Choroid plexus epithelial cell (primary cell): ENCODE data around the gene AGPAT2.

Source experiments
- DNase-seq: peaks from one replicate; pipeline ENCODE4 v3.0.0-alpha.2; 2010; ENCODE audit warnings: low read depth
- H3K4me3 ChIP-seq: 2 replicates; pipeline ENCODE4 v1.5.1; 2011; ENCODE audit warnings: low read depth, mild to moderate bottlenecking, control low read depth, low read length, moderate library complexity
- TF ChIP-seq, protein P1 (sequence below): conservative IDR thresholded peaks from 2 replicates; pipeline ENCODE4 v1.5.1; 2011; ENCODE audit warnings: low read depth, mild to moderate bottlenecking, control low read depth, inconsistent platforms, low read length, moderate library complexity

Gene AGPAT2

DNA sequence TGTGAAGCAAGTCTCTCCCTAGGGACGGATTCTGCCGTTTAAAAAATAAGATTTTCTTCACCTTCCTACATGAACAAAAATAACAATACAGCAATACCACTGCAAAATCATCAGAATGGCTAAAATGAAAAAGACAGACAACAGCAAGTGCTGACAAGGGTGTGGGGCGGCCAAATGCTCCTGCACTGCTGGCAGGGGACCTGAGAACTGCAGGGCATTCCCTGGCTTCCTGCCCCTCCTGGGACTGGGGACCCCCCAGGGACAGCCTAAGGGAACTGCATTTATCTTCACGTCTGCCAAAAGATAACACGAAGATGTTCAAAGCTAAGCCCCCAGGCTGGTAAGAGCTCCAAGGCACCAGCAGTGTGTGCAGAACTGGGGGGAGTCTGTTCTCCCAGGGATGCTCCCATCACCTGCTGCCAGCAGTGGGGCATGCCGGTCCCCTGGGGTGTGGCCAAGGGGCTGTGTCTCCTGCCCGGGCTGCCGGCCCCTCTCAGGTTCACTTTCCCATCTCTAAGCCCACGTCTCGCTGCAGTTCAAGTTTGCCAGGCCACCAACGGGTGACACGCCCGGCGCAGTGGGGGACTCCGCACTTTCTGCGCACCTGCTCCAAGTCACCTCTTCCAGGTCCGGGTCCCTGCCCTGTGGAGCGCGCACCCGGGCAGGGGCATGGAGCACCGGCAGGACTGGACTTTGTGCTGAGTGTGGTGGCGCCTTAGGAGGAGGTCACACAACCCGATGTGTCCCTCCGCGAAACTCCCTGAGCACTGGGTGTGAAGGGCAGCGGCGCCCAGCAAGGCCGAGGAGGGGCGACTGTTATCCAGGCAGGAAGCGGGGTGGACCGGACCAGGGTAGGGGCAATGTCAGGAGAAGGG, 29.0 kb downstream of the AGPAT2 start:
- no peak for DNase-seq
- no peak overlapping the region for H3K4me3 ChIP-seq

DNA sequence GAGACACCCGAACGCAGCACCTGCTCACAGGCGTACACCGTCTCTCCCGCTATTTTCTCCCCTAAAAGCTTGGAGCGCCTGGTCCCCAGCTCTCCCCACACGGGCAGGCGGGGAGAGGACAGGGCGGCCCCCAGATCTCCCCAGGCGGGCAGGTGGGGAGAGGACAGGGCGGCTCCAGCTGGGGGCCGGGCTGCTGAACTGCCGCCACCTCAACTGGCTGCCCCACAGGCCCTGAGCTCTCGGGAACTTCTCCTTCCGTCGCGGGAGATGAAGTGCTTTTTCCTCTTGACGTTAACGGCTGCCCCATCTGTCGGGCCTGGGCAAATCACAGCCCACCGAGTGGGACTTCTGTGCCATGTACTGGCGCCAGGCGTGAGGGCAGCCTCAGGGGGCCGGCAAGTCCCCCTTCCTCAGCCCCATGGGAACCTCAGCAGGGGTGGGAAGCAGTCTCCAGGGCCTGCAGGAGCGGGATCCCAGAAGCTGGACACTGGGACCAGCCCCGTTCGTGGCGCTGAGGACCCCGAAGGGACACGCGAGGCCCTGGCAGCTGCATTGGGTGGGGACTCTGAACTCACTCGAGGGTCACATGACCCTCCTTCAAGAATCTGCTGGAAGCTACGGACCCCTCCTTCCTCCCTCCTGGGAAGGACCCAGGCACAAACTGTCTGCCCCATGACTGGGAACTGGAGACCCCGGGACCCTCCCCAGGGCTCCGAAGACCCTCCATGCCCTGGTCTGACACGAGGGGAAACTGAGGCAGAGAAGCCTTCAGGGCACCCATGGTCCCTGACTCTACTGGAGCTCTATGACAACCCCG, 30.3 kb downstream of the AGPAT2 start:
- TF ChIP-seq, protein P1, sequence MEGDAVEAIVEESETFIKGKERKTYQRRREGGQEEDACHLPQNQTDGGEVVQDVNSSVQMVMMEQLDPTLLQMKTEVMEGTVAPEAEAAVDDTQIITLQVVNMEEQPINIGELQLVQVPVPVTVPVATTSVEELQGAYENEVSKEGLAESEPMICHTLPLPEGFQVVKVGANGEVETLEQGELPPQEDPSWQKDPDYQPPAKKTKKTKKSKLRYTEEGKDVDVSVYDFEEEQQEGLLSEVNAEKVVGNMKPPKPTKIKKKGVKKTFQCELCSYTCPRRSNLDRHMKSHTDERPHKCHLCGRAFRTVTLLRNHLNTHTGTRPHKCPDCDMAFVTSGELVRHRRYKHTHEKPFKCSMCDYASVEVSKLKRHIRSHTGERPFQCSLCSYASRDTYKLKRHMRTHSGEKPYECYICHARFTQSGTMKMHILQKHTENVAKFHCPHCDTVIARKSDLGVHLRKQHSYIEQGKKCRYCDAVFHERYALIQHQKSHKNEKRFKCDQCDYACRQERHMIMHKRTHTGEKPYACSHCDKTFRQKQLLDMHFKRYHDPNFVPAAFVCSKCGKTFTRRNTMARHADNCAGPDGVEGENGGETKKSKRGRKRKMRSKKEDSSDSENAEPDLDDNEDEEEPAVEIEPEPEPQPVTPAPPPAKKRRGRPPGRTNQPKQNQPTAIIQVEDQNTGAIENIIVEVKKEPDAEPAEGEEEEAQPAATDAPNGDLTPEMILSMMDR = no peak
- no peak overlapping the region for H3K4me3 ChIP-seq
- DNase-seq = no peak

More for the DNA sequence above, 29.0 kb downstream of the AGPAT2 start:
- TF ChIP-seq, protein P1 = no peak

DNA sequence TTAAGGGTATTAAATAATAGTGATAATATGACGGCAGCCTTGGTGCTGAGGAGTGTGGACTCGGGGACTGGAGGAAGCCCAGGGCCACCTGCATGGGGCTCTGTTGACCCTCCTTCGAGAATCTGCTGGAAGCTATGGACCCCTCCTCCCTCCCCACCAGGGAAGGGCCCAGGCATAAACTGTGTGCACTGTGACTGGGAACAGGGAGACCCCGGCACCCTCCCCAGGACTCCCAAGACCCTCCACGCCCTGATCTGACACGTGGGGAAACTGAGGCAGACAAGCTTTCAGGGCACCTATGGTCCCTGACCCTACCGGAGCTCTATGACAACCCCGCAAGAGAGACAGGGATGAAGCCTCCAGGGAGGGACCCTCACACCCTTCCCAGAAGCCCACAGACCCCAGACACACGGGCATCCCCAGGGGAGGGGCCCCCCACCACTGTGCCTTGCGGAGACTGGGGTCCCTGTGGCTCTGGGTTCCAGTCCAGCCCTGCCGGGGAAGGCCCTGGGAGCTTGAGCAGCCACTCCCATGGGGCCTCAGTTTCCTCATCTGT, 31.0 kb downstream of the AGPAT2 start:
- no peak overlapping the region for H3K4me3 ChIP-seq
- no peak for DNase-seq
- TF ChIP-seq, protein P1 = no peak

- H3K4me3 ChIP-seq = peak overlapping the region; percentile 30
- no peak for DNase-seq
Observed at GRCh38 chr9:136655536-136656182, 31.6 kb downstream of the AGPAT2 start.

GRCh38 chr9:136654820-136655535, 32.3 kb downstream of the AGPAT2 start:
- DNase-seq = no peak
- H3K4me3 ChIP-seq = no peak overlapping the region
- TF ChIP-seq, protein P1 = no peak

More at GRCh38 chr9:136655536-136656182, 31.6 kb downstream of the AGPAT2 start:
- TF ChIP-seq, protein P1 = no peak
